ENCODE measurements around the gene PARD6G. TPM values are rescaled to one million over a fixed set of nuclear protein-coding genes. Genes with fewer than 3 reads are reported as not detected.
A peak's percentile ranks its signal among the peaks of the same experiment; 100 is the strongest.

The PARD6G gene
- total RNA-seq, 6 experiments from 2014 or later = 0.34 to 0.66 (median 0.50) TPM

DNA sequence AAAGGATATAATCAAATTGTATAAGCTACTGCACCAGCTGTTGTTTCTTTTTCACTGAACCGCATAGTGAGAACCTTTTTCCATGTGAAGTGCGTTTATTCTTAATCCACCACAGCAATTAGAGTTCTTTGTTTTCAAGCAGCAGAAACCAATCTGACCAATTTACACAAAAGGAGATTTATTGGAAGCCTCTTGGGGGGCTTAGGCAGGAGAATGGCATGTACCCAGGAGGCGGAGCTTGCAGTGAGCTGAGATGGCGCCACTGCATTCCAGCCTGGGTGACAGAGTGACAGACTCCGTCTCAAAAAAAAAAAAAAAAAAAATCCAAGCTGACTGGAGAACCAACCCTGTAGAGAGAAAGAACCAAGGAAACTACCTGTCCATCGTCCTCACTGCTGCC lies 128.2 kb downstream of the PARD6G start:
- H3K4me3 Mint-ChIP-seq = no peak overlapping the region
- no peak for DNase-seq
- H3K36me3 Mint-ChIP-seq (ENCODE audit: low read depth) = peaks cover 19% of the 10 kb centered on the region
- peaks cover 8% of the 10 kb centered on the region; the same call in 1 of the 2 replicates for H3K4me1 Mint-ChIP-seq (ENCODE audit: low read depth)
- H3K27me3 Mint-ChIP-seq (ENCODE audit: insufficient read depth) = no peaks in the 10 kb centered on the region
- no peaks in the 10 kb centered on the region for H3K9me3 Mint-ChIP-seq
- TF ChIP-seq, protein P1, sequence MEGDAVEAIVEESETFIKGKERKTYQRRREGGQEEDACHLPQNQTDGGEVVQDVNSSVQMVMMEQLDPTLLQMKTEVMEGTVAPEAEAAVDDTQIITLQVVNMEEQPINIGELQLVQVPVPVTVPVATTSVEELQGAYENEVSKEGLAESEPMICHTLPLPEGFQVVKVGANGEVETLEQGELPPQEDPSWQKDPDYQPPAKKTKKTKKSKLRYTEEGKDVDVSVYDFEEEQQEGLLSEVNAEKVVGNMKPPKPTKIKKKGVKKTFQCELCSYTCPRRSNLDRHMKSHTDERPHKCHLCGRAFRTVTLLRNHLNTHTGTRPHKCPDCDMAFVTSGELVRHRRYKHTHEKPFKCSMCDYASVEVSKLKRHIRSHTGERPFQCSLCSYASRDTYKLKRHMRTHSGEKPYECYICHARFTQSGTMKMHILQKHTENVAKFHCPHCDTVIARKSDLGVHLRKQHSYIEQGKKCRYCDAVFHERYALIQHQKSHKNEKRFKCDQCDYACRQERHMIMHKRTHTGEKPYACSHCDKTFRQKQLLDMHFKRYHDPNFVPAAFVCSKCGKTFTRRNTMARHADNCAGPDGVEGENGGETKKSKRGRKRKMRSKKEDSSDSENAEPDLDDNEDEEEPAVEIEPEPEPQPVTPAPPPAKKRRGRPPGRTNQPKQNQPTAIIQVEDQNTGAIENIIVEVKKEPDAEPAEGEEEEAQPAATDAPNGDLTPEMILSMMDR (IDR thresholded peaks at IDR 0.05) = no peak
- H3K27ac Mint-ChIP-seq = no peak overlapping the region

- no peaks in the 10 kb centered on the region for H3K9me3 Mint-ChIP-seq
- H3K4me1 Mint-ChIP-seq (ENCODE audit: low read depth) = peaks cover 34% of the 10 kb centered on the region
- H3K36me3 Mint-ChIP-seq (ENCODE audit: low read depth) = peaks cover 19% of the 10 kb centered on the region
- DNase-seq = no peak
- H3K27me3 Mint-ChIP-seq (ENCODE audit: insufficient read depth) = no peaks in the 10 kb centered on the region
- no peak overlapping the region for H3K27ac Mint-ChIP-seq
- no peak overlapping the region for H3K4me3 Mint-ChIP-seq
- TF ChIP-seq, protein P1 (IDR thresholded peaks at IDR 0.05) = no peak
Measured at GRCh38 chr18:80115035-80115434, 132.3 kb downstream of the PARD6G start.

- Mint-ChIP-seq H3K9me3 (no peaks in the 10 kb centered on the region), H3K4me3 (no peak overlapping the region; the same call in 1 of the 2 replicates), H3K27me3 (ENCODE audit: insufficient read depth) (0 out of 2 replicates have a peak, but pooled peaks cover 3% of the 10 kb centered on the region), H3K4me1 (ENCODE audit: low read depth) (peaks cover 36% of the 10 kb centered on the region), H3K27ac (no peak overlapping the region), H3K36me3 (ENCODE audit: low read depth) (peaks cover 11% of the 10 kb centered on the region)
- TF ChIP-seq, protein P1 (IDR thresholded peaks at IDR 0.05) = no peak
- DNase-seq = no peak
Measured at GRCh38 chr18:80112624-80113248, 134.6 kb downstream of the PARD6G start.

DNA sequence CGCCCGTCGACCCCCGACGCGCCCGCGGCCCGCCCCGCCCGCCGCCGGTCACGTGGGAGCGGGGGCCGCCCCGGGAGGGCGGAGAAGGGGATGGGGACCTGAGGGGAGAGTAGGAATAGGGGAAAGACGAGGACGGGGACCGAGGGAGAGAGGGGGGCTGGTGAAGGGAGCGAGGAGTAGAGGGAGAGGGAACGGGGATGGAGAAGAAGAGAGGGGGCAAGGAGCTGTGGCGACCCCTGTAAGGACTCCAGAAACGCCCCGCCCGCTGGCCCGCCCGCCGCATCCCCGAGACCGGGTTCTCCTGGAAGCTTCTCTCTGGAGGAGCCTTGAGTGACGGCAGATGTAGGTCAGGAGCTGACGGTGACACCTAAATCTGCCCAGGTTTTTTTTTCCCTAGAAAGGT lies 137.6 kb downstream of the PARD6G start:
- Mint-ChIP-seq H3K9me3 (no peaks in the 10 kb centered on the region), H3K36me3 (ENCODE audit: low read depth) (peaks cover 1% of the 10 kb centered on the region; the same call in 1 of the 2 replicates), H3K27ac (peak overlapping the region; percentile 84), H3K27me3 (ENCODE audit: insufficient read depth) (peaks cover 5% of the 10 kb centered on the region), H3K4me3 (peak overlapping the region; percentile 87), H3K4me1 (ENCODE audit: low read depth) (peaks cover 45% of the 10 kb centered on the region)
- TF ChIP-seq, protein P1 (IDR thresholded peaks at IDR 0.05) = no peak
- peak; percentile 32 for DNase-seq

DNA sequence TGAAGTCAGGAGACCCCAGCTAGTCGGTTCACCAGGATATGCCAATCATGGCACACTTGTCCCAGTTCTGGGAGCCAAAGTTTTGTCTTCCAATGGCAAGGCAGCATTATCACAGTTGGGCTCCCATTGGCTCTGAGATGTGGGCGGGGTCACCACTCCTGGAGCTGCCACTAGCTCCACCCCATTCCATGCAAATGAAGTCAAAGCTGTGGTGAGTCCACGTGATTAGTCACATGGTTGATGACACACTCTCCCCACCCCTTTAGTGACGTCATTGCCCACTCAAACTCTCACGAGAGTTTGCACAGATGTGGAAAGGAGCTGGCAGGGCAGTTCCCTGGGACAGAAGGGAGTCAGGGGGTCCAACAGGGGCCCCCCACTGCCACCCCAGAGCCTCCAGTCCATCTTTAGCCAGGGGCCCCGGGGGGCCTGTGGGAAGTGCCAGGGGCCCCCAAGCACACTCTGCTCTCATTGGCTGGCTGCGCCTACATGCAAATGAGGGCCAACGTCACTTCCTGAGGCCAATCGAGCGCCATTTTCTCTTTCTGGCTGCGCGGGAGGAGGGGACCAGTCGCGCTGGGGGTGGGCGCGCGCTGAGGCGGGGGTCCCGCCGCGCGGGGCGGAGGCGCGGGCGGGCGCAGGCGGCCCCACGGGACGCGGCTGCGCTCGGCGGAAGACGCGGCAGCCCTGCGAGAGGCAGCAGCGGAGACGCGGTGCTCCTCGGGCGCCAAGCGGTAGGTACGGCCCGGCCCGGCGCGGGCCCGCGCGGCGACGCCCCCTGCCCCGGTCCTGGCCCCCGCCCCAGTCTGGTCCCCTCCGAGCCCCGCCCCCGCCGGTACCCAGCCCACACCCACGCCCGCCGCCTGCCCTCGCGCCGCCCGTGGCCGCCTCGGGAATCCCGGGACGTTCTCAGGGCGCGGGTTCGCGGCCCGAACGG lies 138.3 kb downstream of the PARD6G start, which contains the start of gene ADNP2:
Gene ADNP2, plus strand, starts transcription at position 524 of the 937 bp plus-strand sequence. CDS start 8,281 bp downstream, outside the sequence.
- peak within 1 kb of the TSS; percentile 91 for H3K27ac Mint-ChIP-seq
- H3K4me1 Mint-ChIP-seq (ENCODE audit: low read depth) = peaks cover 48% of the 10 kb centered on the region
- DNase-seq = peak; percentile 98
- H3K9me3 Mint-ChIP-seq = no peaks in the 10 kb centered on the region
- TF ChIP-seq, protein P1 (IDR thresholded peaks at IDR 0.05) = no peak
- H3K36me3 Mint-ChIP-seq (ENCODE audit: low read depth) = no peaks in the 10 kb centered on the region; the same call in 1 of the 2 replicates
- H3K4me3 Mint-ChIP-seq = peak within 1 kb of the TSS; percentile 87
- H3K27me3 Mint-ChIP-seq (ENCODE audit: insufficient read depth) = peaks cover 5% of the 10 kb centered on the region
